ENCODE results near the gene VAV3. TPM values are rescaled to one million over a fixed set of nuclear protein-coding genes. Genes with fewer than 3 reads are reported as not detected.

VAV3 gene
- total and polyA plus RNA-seq, 2 of the 13 experiments (the other 11 are each of a cell fraction or from before 2014, with no cell fraction given), result 15.9 to 29.8 TPM

- TF ChIP-seq ZNF646 (CRISPR knock-in tag; IDR thresholded peaks at IDR 0.05), result no peak
These were observed 131.9 kb downstream of the VAV3 start (continued) for GRCh38 chr1:107833061-107833460.

- DNase-seq (ENCODE audit: low spot score), result no peak
- Histone ChIP-seq H3K27ac (ENCODE audit: extremely low read length, insufficient read depth, low read length) (no peak overlapping the region), H3K36me3 (replicated peaks in 1 of 2; ENCODE audit: control insufficient read depth in 1 of 2, insufficient read depth in 2 of 2, low read length in 2 of 2) (no peaks in the 10 kb centered on the region), H3K4me2 (ENCODE audit: low read depth, low read length) (no peak overlapping the region), H3K4me3 (replicated peaks in 1 of 3; ENCODE audit: insufficient read depth in 1 of 3, low read depth in 2 of 3, low read length in 3 of 3) (no peak overlapping the region), H2AFZ (ENCODE audit: low read length) (no peak overlapping the region), H3K9me3 (ENCODE audit: low read length) (no peaks in the 10 kb centered on the region), H3K9ac (ENCODE audit: insufficient read depth, low read depth, low read length) (no peak overlapping the region), H3K27me3 (ENCODE audit: control insufficient read depth in 1 of 2, insufficient read depth in 2 of 2, low read length in 2 of 2) (no peaks in the 10 kb centered on the region), H3K4me1 (ENCODE audit: insufficient read depth, low read length) (no peaks in the 10 kb centered on the region), H3K79me2 (ENCODE audit: insufficient read depth, low read length) (no peaks in the 10 kb centered on the region), H4K20me1 (ENCODE audit: insufficient read depth, low read length) (no peaks in the 10 kb centered on the region)
- no TSS peak for BruUV-seq (replicated peaks)
- ChIA-PET CTCF (ENCODE audit: low intra/inter-chr PET ratio, low total read pairs) (no interaction called here), POLR2A (no interaction called here)
- no peak for ATAC-seq
- no peak for FAIRE-seq
- in situ Hi-C loops (cut with HindIII; ENCODE audit: extremely low pct_ligation_motif_present, low pct_unique_long_range_greater_than_20kb), result no loop called here
- intact Hi-C loops (cut with micrococcal nuclease; ENCODE audit: unreplicated experiment), result loop anchor here (1.0 kb wide), 1 partner anchor 36 kb away; no protein-coding TSS in a partner anchor
- 30% methylated on average over 2 of the region's 2 CpGs for WGBS (ENCODE audit: low lambda C conversion rate)
- no peak for TF ChIP-seq PAWR (CRISPR knock-in tag; IDR thresholded peaks at IDR 0.05; ENCODE audit: borderline replicate concordance)
- no peak for TF ChIP-seq ZNF432 (CRISPR knock-in tag; IDR thresholded peaks at IDR 0.05; ENCODE audit: borderline replicate concordance)
- TF ChIP-seq SP4 (CRISPR knock-in tag; IDR thresholded peaks at IDR 0.05), result no peak
- no peak for TF ChIP-seq ZNF841 (CRISPR knock-in tag; IDR thresholded peaks at IDR 0.05; ENCODE audit: borderline replicate concordance)
- no peak for TF ChIP-seq ZNF552 (CRISPR knock-in tag; IDR thresholded peaks at IDR 0.05; ENCODE audit: borderline replicate concordance)
- no peak for TF ChIP-seq NFATC3 (CRISPR knock-in tag; IDR thresholded peaks at IDR 0.05)
- no peak for TF ChIP-seq SUZ12 (IDR thresholded peaks at IDR 0.05; ENCODE audit: low read depth, low read length)
- TF ChIP-seq RNF219 (CRISPR knock-in tag; IDR thresholded peaks at IDR 0.05), result no peak
- no peak for TF ChIP-seq NR2F1 (CRISPR knock-in tag; IDR thresholded peaks at IDR 0.05)
- no peak for TF ChIP-seq NPAS2 (CRISPR knock-in tag; IDR thresholded peaks at IDR 0.05; ENCODE audit: borderline replicate concordance)
- TF ChIP-seq SMAD9 (CRISPR knock-in tag; IDR thresholded peaks at IDR 0.05), result no peak
- TF ChIP-seq PRPF4 (IDR thresholded peaks at IDR 0.05; ENCODE audit: low read depth, low read length, poor library complexity, severe bottlenecking), result no peak
- no peak for TF ChIP-seq FOXK2 (IDR thresholded peaks at IDR 0.05)
- no peak for TF ChIP-seq KLF15 (CRISPR knock-in tag; IDR thresholded peaks at IDR 0.05; ENCODE audit: borderline replicate concordance)
These were observed 133.1 kb downstream of the VAV3 start for GRCh38 chr1:107831921-107832320.
